K562 (cell line): ENCODE results near the gene PRPS2. TPM values are rescaled to one million over a fixed set of nuclear protein-coding genes. Genes with fewer than 3 reads are reported as not detected.

Experiments used
- ATAC-seq: fragments of 200-7000 bp; cut with Tn5 transposase; 3 replicates; pipeline ENCODE4 v1.9.1; 2020; ENCODE audit warnings: moderate library complexity
- BruUV-seq: library from RNA; stranded (reverse); fragments of 400-500 nt; replicated peaks from 2 replicates; lab custom pipeline; 2021; lab: Mats Ljungman, UMichigan
- CTCF ChIA-PET: fragments of 300-600 bp; formaldehyde crosslinking; extraction: SDS; loops from one replicate; lab custom pipeline; 2021; ENCODE audit warnings: low intra/inter-chr PET ratio; lab: Yijun Ruan, JAX
- POLR2A ChIA-PET: fragments of 300-600, 350-650 bp; sonication (Branson Sonifier 250); formaldehyde crosslinking; extraction: SDS; loops from one replicate; lab custom pipeline; 2021; ENCODE audit warnings: antibody characterized with exemption, inconsistent platforms; lab: Yijun Ruan, JAX
- DNase-seq, 4 experiments: peaks; one replicate each; pipeline versions ENCODE4 v3.0.0 to v3.0.0-alpha.2; 2011 to 2018; ENCODE audit warnings: low spot score in 3 of 4, mixed read lengths in 3 of 4; ENCODE audit errors: extremely low read depth in 1 of 4
- FAIRE-seq: peaks from 2 replicates; lab custom pipeline; 2011; peaks lifted over from hg19 to GRCh38; lab: Jason Lieb, UNC
- H2AFZ ChIP-seq: 2 replicates; pipeline ENCODE4 v1.6.0; 2011; ENCODE audit warnings: low read depth, low read length, control low read depth, inconsistent platforms
- H3K27ac ChIP-seq: fragments of 200-600 bp; 3 replicates; pipeline ENCODE4 v1.8.0; 2011; ENCODE audit warnings: low read depth, mild to moderate bottlenecking, control low read depth, inconsistent platforms, low read length, moderate library complexity, mixed read lengths; ENCODE audit errors: extremely low read depth
- H3K27me3 ChIP-seq, 2 experiments: fragments of 300-600 bp in 1 of 2; 2 replicates in 1 of 2; 3 replicates in 1 of 2; pipeline versions ENCODE4 v1.6.0 to v1.8.0; 2011; ENCODE audit warnings: inconsistent platforms in 2 of 2, low read length in 2 of 2, mild to moderate bottlenecking in 1 of 2, mixed read lengths in 1 of 2, moderate library complexity in 1 of 2; ENCODE audit not compliant: control insufficient read depth in 2 of 2, insufficient read depth in 2 of 2
- H3K36me3 ChIP-seq: fragments of 300-600 bp; 3 replicates; pipeline ENCODE4 v1.8.0; 2011; ENCODE audit warnings: mild to moderate bottlenecking, low read length, inconsistent platforms; ENCODE audit not compliant: control insufficient read depth, insufficient read depth
- H3K4me1 ChIP-seq, 2 experiments: fragments of 200-600 bp in 1 of 2; replicated peaks in 1 of 2; 2 replicates in 1 of 2; 3 replicates in 1 of 2; pipeline versions ENCODE4 v1.5.1 to v1.8.0; 2011; ENCODE audit warnings: inconsistent platforms in 2 of 2, low read length in 2 of 2, mild to moderate bottlenecking in 1 of 2, mixed read lengths in 1 of 2, moderate library complexity in 1 of 2; ENCODE audit not compliant: control insufficient read depth in 2 of 2, insufficient read depth in 2 of 2
- H3K4me2 ChIP-seq: 2 replicates; pipeline ENCODE4 v1.6.1; 2011; ENCODE audit warnings: low read length, control low read depth, inconsistent platforms, mixed read lengths; ENCODE audit not compliant: insufficient read depth
- H3K4me3 ChIP-seq: fragments of 200-600 bp; sonication (generic), shearing (Covaris generic); 2 replicates; pipeline ENCODE4 v1.5.1; 2016; ENCODE audit warnings: control low read depth, inconsistent platforms
- H3K79me2 ChIP-seq: fragments of 200-600 bp; 3 replicates; pipeline ENCODE4 v1.8.0; 2011; ENCODE audit warnings: low read length, inconsistent platforms; ENCODE audit not compliant: control insufficient read depth, insufficient read depth
- H3K9ac ChIP-seq, 2 experiments: 2 replicates each; pipeline versions ENCODE4 v1.6.0 to v1.6.1; 2011; ENCODE audit warnings: low read depth in 2 of 2, low read length in 2 of 2, control low read depth in 1 of 2, inconsistent platforms in 1 of 2, mild to moderate bottlenecking in 1 of 2, mixed read lengths in 1 of 2; ENCODE audit not compliant: insufficient read depth in 1 of 2
- H3K9me1 ChIP-seq: one replicate; pipeline ENCODE4 v1.6.0; 2011; ENCODE audit warnings: inconsistent platforms, mild to moderate bottlenecking, low read length, moderate library complexity; ENCODE audit not compliant: control insufficient read depth, insufficient read depth
- H3K9me3 ChIP-seq: replicated peaks from 2 replicates; pipeline ENCODE4 v1.5.1; 2011; ENCODE audit warnings: low read depth, low read length, inconsistent platforms; ENCODE audit not compliant: control insufficient read depth, insufficient read depth
- H4K20me1 ChIP-seq: replicated peaks from 2 replicates; pipeline ENCODE4 v1.6.1; 2011; ENCODE audit warnings: low read length, inconsistent platforms, mixed read lengths; ENCODE audit not compliant: control insufficient read depth, insufficient read depth
- CHD7 ChIP-seq: fragments of 200-600 bp; sonication (generic); IDR thresholded peaks from one replicate; pipeline ENCODE4 v1.6.1; 2012; ENCODE audit warnings: mild to moderate bottlenecking, low read depth, low read length, inconsistent platforms
- MCM2 ChIP-seq: fragments of 450-650 bp; IDR thresholded peaks from 2 replicates; pipeline ENCODE4 v1.6.1; 2017; ENCODE audit warnings: low read depth, mild to moderate bottlenecking
- PKNOX1 ChIP-seq: fragments of 450-650 bp; IDR thresholded peaks from 2 replicates; pipeline ENCODE4 v1.6.1; 2016
- SIRT6 ChIP-seq: IDR thresholded peaks from one replicate; pipeline ENCODE4 v1.6.1; 2012; ENCODE audit warnings: low read depth, mild to moderate bottlenecking, control low read depth, inconsistent platforms, low read length, moderate library complexity
- THAP12 ChIP-seq: fragments of 250-450 bp; sonication (Bioruptor Pico); IDR thresholded peaks from 2 replicates; pipeline ENCODE4 v1.9.0; 2021; ENCODE audit warnings: mild to moderate bottlenecking, inconsistent platforms
- WGBS: fragments of 100-300 bp; shearing (Covaris generic); methylation state at CpG from one replicate; pipeline ENCODE4 v1.1.6; 2016; ENCODE audit warnings: low coverage, mixed read lengths; ENCODE audit not compliant: insufficient coverage; ENCODE audit errors: missing lambda C conversion rate; 5-methylcytosine and 5-hydroxymethylcytosine counted together
- in situ Hi-C: fragments of 300-500 bp; cut with MboI; formaldehyde crosslinking; loops from 4 replicates; pipeline ENCODE4 v1.15.0; 2018; ENCODE audit warnings: inconsistent platforms, mixed read lengths
- intact Hi-C: fragments of 100-400 bp; cut with micrococcal nuclease; formaldehyde crosslinking; loops from 2 replicates; pipeline ENCODE4 v1.14.2; 2022
- polyA plus RNA-seq, 8 experiments: library from polyadenylated mRNA; depleted of rRNA in 4 of 8; stranded (reverse) in 5 of 8; unstranded in 3 of 8; fragments of >200 nt; fragmentation: Nextera tagmentation in 2 of 8; fragmentation: Illumina TruSeq in 1 of 8; extraction: Ambion mirVana in 2 of 8; extraction: Trizol in 1 of 8; gene quantifications; 2 replicates each; pipeline versions ENCODE4 v1.2.1 to v1.2.3, GENCODE V29; 2011 to 2014; ENCODE audit warnings: inconsistent platforms in 1 of 8, missing spikeins in 1 of 8
- total RNA-seq, 7 experiments: library from RNA; depleted of rRNA in 6 of 7; stranded (reverse); fragments of >200 nt in 6 of 7; fragmentation: Illumina TruSeq in 2 of 7; extraction: Trizol in 2 of 7; gene quantifications; 2 replicates each; pipeline versions ENCODE4 v1.2.1 to v1.2.3, GENCODE V29; 2011 to 2021; ENCODE audit warnings: low replicate concordance in 1 of 7

The PRPS2 gene
- total and polyA plus RNA-seq, 9 of the 15 experiments (the other 6 are each of a cell fraction or from before 2014, with no cell fraction given): 50.3 to 85.0 (median 62.1) TPM

- no peak for DNase-seq
- TF ChIP-seq CHD7: no peak
- no peak for TF ChIP-seq MCM2
- no peak for TF ChIP-seq SIRT6
- TF ChIP-seq THAP12 (CRISPR knock-in tag): no peak
- no peak for TF ChIP-seq PKNOX1
Measured at GRCh38 chrX:12753366-12753765, 37.8 kb upstream of the PRPS2 start.

More at GRCh38 chrX:12753366-12753765, 37.8 kb upstream of the PRPS2 start:
- no peak for ATAC-seq
- H3K27ac ChIP-seq: no peak overlapping the region
- H3K79me2 ChIP-seq: no peaks in the 10 kb centered on the region
- intact Hi-C loops: no loop called here
- no peaks in the 10 kb centered on the region for H4K20me1 ChIP-seq
- H3K9me3 ChIP-seq: no peaks in the 10 kb centered on the region
- H3K4me2 ChIP-seq: no peak overlapping the region
- 0% methylated on average over 2 of the region's 2 CpGs for WGBS
- H3K27me3 ChIP-seq: no peaks in the 10 kb centered on the region
- H3K4me3 ChIP-seq: no peak overlapping the region
- CTCF ChIA-PET: no interaction called here
- in situ Hi-C loops: no loop called here
- no peaks in the 10 kb centered on the region for H3K4me1 ChIP-seq
- no peak for FAIRE-seq
- H3K36me3 ChIP-seq: no peaks in the 10 kb centered on the region
- H2AFZ ChIP-seq: no peak overlapping the region
- POLR2A ChIA-PET: interaction anchor here (1.2 kb wide), 1 partner anchor 10 kb away, joined by 4 read pairs; no protein-coding TSS in a partner anchor
- H3K9ac ChIP-seq: no peak overlapping the region
- BruUV-seq: no TSS peak
- H3K9me1 ChIP-seq: no peaks in the 10 kb centered on the region
